ENCODE measurements around the gene MEA1. TPM values are rescaled to one million over a fixed set of nuclear protein-coding genes. Genes with fewer than 3 reads are reported as not detected.

Gene MEA1
- total and polyA plus RNA-seq, 10 of the 15 experiments (the other 5 are each of a cell fraction or from before 2014, with no cell fraction given), result 59.1 to 148 (median 96.4) TPM

DNA sequence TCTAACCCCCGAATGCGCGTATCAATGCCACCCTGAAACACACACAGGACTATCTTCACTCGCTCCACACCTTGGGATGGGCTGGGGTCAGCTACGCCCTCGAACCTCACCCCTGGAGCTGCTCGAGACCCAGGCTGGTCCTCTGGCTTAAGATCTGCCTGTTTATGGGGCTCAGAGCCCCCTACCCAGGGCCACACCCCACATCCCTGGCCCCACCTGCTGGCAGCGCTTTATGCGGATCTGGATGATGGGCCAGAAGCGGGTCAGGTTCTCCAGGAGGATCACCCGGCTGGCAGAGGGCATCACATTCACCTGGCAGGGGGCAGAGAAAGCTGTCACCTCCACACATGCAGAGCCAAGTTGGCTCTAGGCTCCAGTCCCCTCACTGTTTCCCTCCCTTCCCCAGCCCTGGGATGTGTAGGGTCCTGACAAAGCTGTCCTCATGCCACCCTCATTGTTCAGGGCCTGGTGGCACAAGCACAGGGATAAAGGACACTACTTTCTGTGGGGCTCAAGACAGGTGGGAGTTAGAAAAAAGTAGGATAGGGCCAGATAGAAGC lies 31.7 kb upstream of the MEA1 start:
- SMC1A ChIA-PET (ENCODE audit: uncharacterized antibody, unreplicated experiment), result no interaction called here
- Histone ChIP-seq H3K4me2 (ENCODE audit: control insufficient read depth, insufficient read depth) (no peak overlapping the region), H3K36me3 (ENCODE audit: control insufficient read depth in 2 of 2, insufficient read depth in 2 of 2, low read length in 1 of 2) (peaks cover 10 to 32% of the 10 kb centered on the region in 2 experiments; a peak in 3 of 4 replicates), H3K4me3 (no peak overlapping the region), H3K9ac (ENCODE audit: control insufficient read depth, insufficient read depth, low read length) (no peak overlapping the region), H3K4me1 (ENCODE audit: control insufficient read depth, insufficient read depth, low read length) (no peaks in the 10 kb centered on the region), H3K9me3 (replicated peaks; ENCODE audit: control insufficient read depth, insufficient read depth, low read length) (no peaks in the 10 kb centered on the region), H3K79me2 (ENCODE audit: control insufficient read depth, insufficient read depth, low read length) (no peaks in the 10 kb centered on the region), H3K27me3 (replicated peaks in 1 of 2; ENCODE audit: control insufficient read depth in 2 of 2, insufficient read depth in 2 of 2, low read length in 1 of 2) (no peaks in the 10 kb centered on the region), H4K20me1 (ENCODE audit: control insufficient read depth, insufficient read depth) (no peaks in the 10 kb centered on the region), H2AFZ (ENCODE audit: control insufficient read depth, low read depth, low read length) (no peak overlapping the region), H3K27ac (ENCODE audit: control insufficient read depth, insufficient read depth) (no peak overlapping the region)
- no peak for FAIRE-seq
- intact Hi-C loops (cut with micrococcal nuclease; ENCODE audit: unreplicated experiment) (no loop called here), in situ Hi-C loops (cut with MboI) (no loop called here)
- RAD21 ChIA-PET (ENCODE audit: unreplicated experiment), result no interaction called here
- over 99% methylated on average over 11 of the region's 11 CpGs for WGBS (ENCODE audit: insufficient coverage, insufficient replicate concordance, low lambda C conversion rate, missing lambda C conversion rate)
- no TSS peak for BruUV-seq (replicated peaks)
- DNase-seq (ENCODE audit: low read depth, low spot score), result no peak
- CTCF ChIA-PET, result no interaction called here
- TF ChIP-seq RB1 (IDR thresholded peaks at IDR 0.05; ENCODE audit: borderline replicate concordance) (no peak), SPI1 (IDR thresholded peaks at IDR 0.05; ENCODE audit: borderline replicate concordance, insufficient read depth, low read depth, low read length) (no peak), RELA (IDR thresholded peaks at IDR 0.05; ENCODE audit: borderline replicate concordance, partially characterized antibody) (no peak), MXI1 (IDR thresholded peaks at IDR 0.05; ENCODE audit: low read depth, low read length) (no peak), RFX5 (IDR thresholded peaks at IDR 0.05; ENCODE audit: low read depth, low read length) (no peak), KLF5 (IDR thresholded peaks at IDR 0.05; ENCODE audit: partially characterized antibody) (no peak), NFIC (IDR thresholded peaks at IDR 0.05; ENCODE audit: low read depth, low read length) (no peak), TAF1 (IDR thresholded peaks at IDR 0.05; ENCODE audit: borderline replicate concordance, low read depth, low read length) (no peak), ZZZ3 (IDR thresholded peaks at IDR 0.05; ENCODE audit: control insufficient read depth, insufficient read length, low read depth) (no peak), PAX5 (IDR thresholded peaks at IDR 0.05; ENCODE audit: borderline replicate concordance, low read depth, low read length) (no peak), SMAD5 (IDR thresholded peaks at IDR 0.05; ENCODE audit: low read depth) (no peak), ZSCAN29 (IDR thresholded peaks at IDR 0.05) (no peak), TCF3 (IDR thresholded peaks at IDR 0.05; ENCODE audit: borderline replicate concordance, insufficient read depth, low read depth, low read length) (no peak), MYC (IDR thresholded peaks at IDR 0.05; ENCODE audit: insufficient read depth, insufficient read length, insufficient replicate concordance, low read length, severe bottlenecking) (no peak), YBX1 (IDR thresholded peaks at IDR 0.05) (no peak)
- TF ChIP-seq, protein P1, sequence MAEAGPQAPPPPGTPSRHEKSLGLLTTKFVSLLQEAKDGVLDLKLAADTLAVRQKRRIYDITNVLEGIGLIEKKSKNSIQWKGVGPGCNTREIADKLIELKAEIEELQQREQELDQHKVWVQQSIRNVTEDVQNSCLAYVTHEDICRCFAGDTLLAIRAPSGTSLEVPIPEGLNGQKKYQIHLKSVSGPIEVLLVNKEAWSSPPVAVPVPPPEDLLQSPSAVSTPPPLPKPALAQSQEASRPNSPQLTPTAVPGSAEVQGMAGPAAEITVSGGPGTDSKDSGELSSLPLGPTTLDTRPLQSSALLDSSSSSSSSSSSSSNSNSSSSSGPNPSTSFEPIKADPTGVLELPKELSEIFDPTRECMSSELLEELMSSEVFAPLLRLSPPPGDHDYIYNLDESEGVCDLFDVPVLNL (IDR thresholded peaks at IDR 0.05; ENCODE audit: low read depth, low read length), result no peak
- TF ChIP-seq, protein P2, sequence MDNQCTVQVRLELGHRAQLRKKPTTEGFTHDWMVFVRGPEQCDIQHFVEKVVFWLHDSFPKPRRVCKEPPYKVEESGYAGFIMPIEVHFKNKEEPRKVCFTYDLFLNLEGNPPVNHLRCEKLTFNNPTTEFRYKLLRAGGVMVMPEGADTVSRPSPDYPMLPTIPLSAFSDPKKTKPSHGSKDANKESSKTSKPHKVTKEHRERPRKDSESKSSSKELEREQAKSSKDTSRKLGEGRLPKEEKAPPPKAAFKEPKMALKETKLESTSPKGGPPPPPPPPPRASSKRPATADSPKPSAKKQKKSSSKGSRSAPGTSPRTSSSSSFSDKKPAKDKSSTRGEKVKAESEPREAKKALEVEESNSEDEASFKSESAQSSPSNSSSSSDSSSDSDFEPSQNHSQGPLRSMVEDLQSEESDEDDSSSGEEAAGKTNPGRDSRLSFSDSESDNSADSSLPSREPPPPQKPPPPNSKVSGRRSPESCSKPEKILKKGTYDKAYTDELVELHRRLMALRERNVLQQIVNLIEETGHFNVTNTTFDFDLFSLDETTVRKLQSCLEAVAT (IDR thresholded peaks at IDR 0.05), result no peak
- POLR2A ChIA-PET, result interaction anchor here (0.5 kb wide), 1 partner anchor 60 kb away, joined by 4 read pairs; no protein-coding TSS in a partner anchor
- ATAC-seq, result no peak
